PC-3 (cell line): ENCODE measurements around the gene POU2F1.

Source experiments
- EZH2 ChIP-seq: fragments of 300-600 bp; sonication (generic); IDR thresholded peaks from one replicate; pipeline ENCODE4 v1.6.1; 2017; ENCODE audit warnings: antibody characterized with exemption, mild to moderate bottlenecking, low read length; ENCODE audit not compliant: unreplicated experiment
- EZH2phosphoT487 ChIP-seq: fragments of 300-600 bp; sonication (generic); IDR thresholded peaks from 2 replicates; pipeline ENCODE4 v1.6.1; 2018; ENCODE audit warnings: mild to moderate bottlenecking, antibody characterized with exemption, low read length, borderline replicate concordance
- TF ChIP-seq, protein P1 (sequence below): fragments of 300-600 bp; sonication (generic); conservative IDR thresholded peaks from 2 replicates; pipeline ENCODE4 v1.5.1; 2017; ENCODE audit warnings: antibody characterized with exemption, low read depth, mild to moderate bottlenecking, low read length

DNA sequence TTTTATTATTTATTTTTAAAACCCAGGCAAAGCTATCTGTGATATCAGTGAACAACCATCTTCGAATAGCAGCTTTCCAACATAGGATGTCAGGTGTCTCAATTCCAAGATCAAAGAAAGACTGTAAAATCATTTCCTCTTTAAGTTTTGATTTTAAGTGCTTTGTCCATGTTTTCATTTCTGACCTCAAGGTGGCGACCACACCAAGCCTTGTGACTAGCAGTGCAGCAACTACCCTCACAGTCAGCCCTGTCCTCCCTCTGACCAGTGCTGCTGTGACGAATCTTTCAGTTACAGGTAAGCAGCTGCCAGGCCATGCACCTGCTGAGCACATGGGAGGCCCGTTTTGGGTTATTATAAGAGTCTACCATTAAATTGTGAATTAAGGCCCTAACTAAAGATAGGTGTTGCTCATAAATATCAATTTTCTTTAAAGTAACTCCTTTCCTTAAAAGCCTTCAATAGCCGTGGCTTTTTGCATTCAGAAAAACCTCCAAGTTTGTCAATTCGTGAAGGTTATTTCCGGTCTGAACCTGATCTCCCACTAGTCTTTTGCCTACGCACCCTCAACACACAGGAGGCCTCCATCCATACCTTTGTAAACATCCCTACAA, 180.7 kb downstream of the POU2F1 start:
- TF ChIP-seq, protein P1, sequence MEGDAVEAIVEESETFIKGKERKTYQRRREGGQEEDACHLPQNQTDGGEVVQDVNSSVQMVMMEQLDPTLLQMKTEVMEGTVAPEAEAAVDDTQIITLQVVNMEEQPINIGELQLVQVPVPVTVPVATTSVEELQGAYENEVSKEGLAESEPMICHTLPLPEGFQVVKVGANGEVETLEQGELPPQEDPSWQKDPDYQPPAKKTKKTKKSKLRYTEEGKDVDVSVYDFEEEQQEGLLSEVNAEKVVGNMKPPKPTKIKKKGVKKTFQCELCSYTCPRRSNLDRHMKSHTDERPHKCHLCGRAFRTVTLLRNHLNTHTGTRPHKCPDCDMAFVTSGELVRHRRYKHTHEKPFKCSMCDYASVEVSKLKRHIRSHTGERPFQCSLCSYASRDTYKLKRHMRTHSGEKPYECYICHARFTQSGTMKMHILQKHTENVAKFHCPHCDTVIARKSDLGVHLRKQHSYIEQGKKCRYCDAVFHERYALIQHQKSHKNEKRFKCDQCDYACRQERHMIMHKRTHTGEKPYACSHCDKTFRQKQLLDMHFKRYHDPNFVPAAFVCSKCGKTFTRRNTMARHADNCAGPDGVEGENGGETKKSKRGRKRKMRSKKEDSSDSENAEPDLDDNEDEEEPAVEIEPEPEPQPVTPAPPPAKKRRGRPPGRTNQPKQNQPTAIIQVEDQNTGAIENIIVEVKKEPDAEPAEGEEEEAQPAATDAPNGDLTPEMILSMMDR: peak; percentile 92
- no peak for TF ChIP-seq EZH2
- TF ChIP-seq EZH2phosphoT487: no peak
